Stomach (tissue), 9 donors: ENCODE results near the gene PNPLA2. TPM values are rescaled to one million over a fixed set of nuclear protein-coding genes. Genes with fewer than 3 reads are reported as not detected.

Experiments
- DNase-seq, 2 donors: peaks; one replicate each; pipeline versions ENCODE4 v3.0.0 to v3.0.0-alpha.2; 2013 to 2019
- H3K27ac ChIP-seq, 5 donors: fragments of 200-600 bp in 4 of 5; sonication (generic) in 4 of 5; one replicate each; pipeline ENCODE4 v1.5.1; 2013 to 2019; ENCODE audit warnings: mild to moderate bottlenecking in 1 of 5, moderate library complexity in 1 of 5
- H3K27me3 ChIP-seq, 3 donors: fragments of 200-600 bp; sonication (generic); one replicate each; pipeline ENCODE4 v1.5.1; 2017 to 2019; ENCODE audit warnings: mixed run types in 1 of 3
- H3K36me3 ChIP-seq, 4 donors: fragments of 200-600 bp; sonication (generic); 1 replicate in 3 of 4; 2 replicates in 1 of 4; pipeline ENCODE4 v1.5.1; 2016 to 2019
- H3K4me1 ChIP-seq, 4 donors: fragments of 200-600 bp; sonication (generic); one replicate each; pipeline ENCODE4 v1.5.1; 2016 to 2019
- H3K4me3 ChIP-seq, 4 donors: fragments of 200-600 bp; sonication (generic) in 3 of 4; one replicate each; pipeline ENCODE4 v1.5.1; 2016 to 2019; ENCODE audit warnings: mild to moderate bottlenecking in 1 of 4
- H3K9me3 ChIP-seq, 4 donors: fragments of 200-600 bp; sonication (generic); one replicate each; pipeline ENCODE4 v1.5.1; 2016 to 2019
- CTCF ChIP-seq, 7 experiments: fragments of 450-650 bp in 4 of 7; fragments of 200-600 bp in 3 of 7; sonication (generic) in 3 of 7; IDR thresholded peaks; one replicate each; pipeline ENCODE4 v1.5.1; 2016 to 2019; ENCODE audit warnings: antibody characterized with exemption in 7 of 7, control low read depth in 2 of 7, mild to moderate bottlenecking in 1 of 7
- EP300 ChIP-seq: sonication (generic); formaldehyde crosslinking; IDR thresholded peaks from one replicate; pipeline ENCODE4 v1.6.1; 2017; ENCODE audit warnings: antibody characterized with exemption
- POLR2A ChIP-seq, 4 donors: fragments of 450-650 bp; IDR thresholded peaks; one replicate each; pipeline ENCODE4 v1.6.1; 2016; ENCODE audit warnings: antibody characterized with exemption in 4 of 4, control low read depth in 2 of 4, mild to moderate bottlenecking in 1 of 4, moderate library complexity in 1 of 4
- POLR2AphosphoS5 ChIP-seq, 3 donors: sonication (generic); formaldehyde crosslinking; IDR thresholded peaks; one replicate each; pipeline ENCODE4 v1.6.1; 2016; ENCODE audit warnings: antibody characterized with exemption in 3 of 3
- WGBS, 5 donors: extraction: QIAGEN DNeasy Blood & Tissue Kit in 3 of 5; methylation state at CpG; one replicate each; pipeline versions ENCODE4 v1.1.5 to v1.1.7; 2013 to 2018; 5-methylcytosine and 5-hydroxymethylcytosine counted together
- intact Hi-C: fragments of 100-400 bp; cut with DNase I; formaldehyde crosslinking; loops from one replicate; pipeline ENCODE4 v1.15.1; 2023; ENCODE audit warnings: low total_unique reads
- polyA plus RNA-seq, 3 donors: library from polyadenylated mRNA; stranded (reverse); fragments of 200-250 nt; gene quantifications; one replicate each; pipeline ENCODE4 v1.2.3, GENCODE V29; 2013
- total RNA-seq, 5 donors: library from RNA; depleted of rRNA; stranded (reverse); fragments of >200 nt; gene quantifications; one replicate each; pipeline versions ENCODE4 v1.1.0 to v1.2.3, GENCODE V29; 2014 to 2016
- donor health status: healthy with polysubstance abuse.
- donor health status: Bipolar disorder and iron deficiency.
- donor health status: healthy.

PNPLA2 gene
- total and polyA plus RNA-seq, 8 donors, result 33.4 to 385 (median 82.9) TPM

- Histone ChIP-seq H3K27ac (no peak overlapping the region), H3K36me3 (peaks cover 15 to 38% (median 29%) of the 10 kb centered on the region in 4 donors), H3K4me3 (no peak overlapping the region), H3K27me3 (peaks cover 5 to 29% (median 16%) of the 10 kb centered on the region in 3 donors), H3K4me1 (peaks cover 37 to 60% (median 45%) of the 10 kb centered on the region in 4 donors), H3K9me3 (no peaks in the 10 kb centered on the region)
- DNase-seq, result no peak
- TF ChIP-seq CTCF (IDR thresholded peaks at IDR 0.05) (no peak), EP300 (no peak), POLR2A (IDR thresholded peaks at IDR 0.05) (no peak), POLR2AphosphoS5 (IDR thresholded peaks at IDR 0.05) (no peak)
- 82 to 93% (median 86%) methylated on average over 5 to 7 of the region's 7 CpGs for WGBS, 5 donors
- intact Hi-C loops, result no loop called here
Measured at GRCh38 chr11:793556-793955, 25.2 kb upstream of the PNPLA2 start.

- no peak for TF ChIP-seq POLR2AphosphoS5 (IDR thresholded peaks at IDR 0.05)
- Histone ChIP-seq H3K9me3 (no peaks in the 10 kb centered on the region), H3K4me1 (peaks cover 37 to 60% (median 46%) of the 10 kb centered on the region in 4 donors), H3K27me3 (peaks cover 5 to 22% (median 10%) of the 10 kb centered on the region in 3 donors), H3K36me3 (peaks cover 17 to 40% (median 29%) of the 10 kb centered on the region in 4 donors), H3K4me3 (peak overlapping the region in 3 of 4 donors; percentile 66 to 96 (median 87)), H3K27ac (peak overlapping the region in 2 of 5 donors; percentile 87 to 91)
- intact Hi-C loops, result no loop called here
- 77 to 90% (median 79%) methylated on average over 28 to 31 of the region's 31 CpGs for WGBS, 5 donors
- DNase-seq, result no peak
Measured at GRCh38 chr11:794013-794765, 24.5 kb upstream of the PNPLA2 start.

GRCh38 chr11:794766-795633 is 23.7 kb upstream of the PNPLA2 start:
- H3K27ac ChIP-seq, result peak overlapping the region; percentile 86 to 92 (median 89)

GRCh38 chr11:795634-796564 is 22.8 kb upstream of the PNPLA2 start:
- H3K36me3 ChIP-seq, result peaks cover 21 to 57% (median 46%) of the 10 kb centered on the region in 4 donors
- DNase-seq, result peak; percentile 77 to 93
- H3K9me3 ChIP-seq, result no peaks in the 10 kb centered on the region
- TF ChIP-seq POLR2A (IDR thresholded peaks at IDR 0.05) (no peak), POLR2AphosphoS5 (IDR thresholded peaks at IDR 0.05) (peak in 2 of 3 donors; percentile 53 to 66)
- H3K4me3 ChIP-seq, result peak overlapping the region; percentile 66 to 96 (median 77)
- H3K27me3 ChIP-seq, result peaks cover 0 to 5% (median 0%) of the 10 kb centered on the region in 3 donors
- intact Hi-C loops, result no loop called here
- peaks cover 34 to 49% (median 39%) of the 10 kb centered on the region in 4 donors for H3K4me1 ChIP-seq
- peak overlapping the region; percentile 86 to 92 (median 90) for H3K27ac ChIP-seq
- 2 to 3% (median 2%) methylated on average over 8 to 26 of the region's 26 CpGs for WGBS, 5 donors

More at GRCh38 chr11:794766-795633, 23.7 kb upstream of the PNPLA2 start:
- Histone ChIP-seq H3K36me3 (peaks cover 20 to 48% (median 37%) of the 10 kb centered on the region in 4 donors), H3K27me3 (peaks cover under 1 to 14% (median 2%) of the 10 kb centered on the region in 3 donors), H3K4me3 (peak overlapping the region; percentile 66 to 96 (median 77)), H3K4me1 (peaks cover 34 to 52% (median 41%) of the 10 kb centered on the region in 4 donors), H3K9me3 (no peaks in the 10 kb centered on the region)
- intact Hi-C loops, result no loop called here
- DNase-seq, result peak; percentile 64 to 73
- TF ChIP-seq POLR2A (IDR thresholded peaks at IDR 0.05) (no peak), POLR2AphosphoS5 (IDR thresholded peaks at IDR 0.05) (no peak), EP300 (no peak)
- 20 to 39% (median 31%) methylated on average over 32 to 38 of the region's 38 CpGs for WGBS, 5 donors

GRCh38 chr11:796565-797295 is 22.0 kb upstream of the PNPLA2 start:
- Histone ChIP-seq H3K4me1 (peaks cover 34 to 49% (median 39%) of the 10 kb centered on the region in 4 donors), H3K4me3 (peak overlapping the region; percentile 66 to 96 (median 77)), H3K27me3 (no peaks in the 10 kb centered on the region), H3K9me3 (no peaks in the 10 kb centered on the region), H3K36me3 (peaks cover 23 to 59% (median 45%) of the 10 kb centered on the region in 4 donors), H3K27ac (peak overlapping the region; percentile 86 to 92 (median 90))
- intact Hi-C loops, result no loop called here
- WGBS, 5 donors, result 11 to 26% (median 17%) methylated on average over 10 to 18 of the region's 18 CpGs
- TF ChIP-seq EP300, result no peak
- TF ChIP-seq CTCF (IDR thresholded peaks at IDR 0.05), result no peak
- no peak for TF ChIP-seq POLR2A (IDR thresholded peaks at IDR 0.05)
- no peak for TF ChIP-seq POLR2AphosphoS5 (IDR thresholded peaks at IDR 0.05)
- DNase-seq, result no peak
